GM23338 (cell line): Measurements from ENCODE around the gene PRSS8. TPM values are rescaled to one million over a fixed set of nuclear protein-coding genes. Genes with fewer than 3 reads are reported as not detected.

Experiments
- ATAC-seq: fragments of 200-7000 bp; cut with Tn5 transposase; 3 replicates; pipeline ENCODE4 v1.9.1; 2020
- DNase-seq: peaks from one replicate; pipeline ENCODE4 v3.0.0-alpha.2; 2015; ENCODE audit warnings: low spot score
- H2AFZ ChIP-seq: fragments of 200-600 bp; sonication (generic); 2 replicates; pipeline ENCODE4 v1.8.0; 2016; ENCODE audit warnings: antibody characterized with exemption, mild to moderate bottlenecking, moderate library complexity
- H3F3A ChIP-seq: fragments of 200-600 bp; sonication (generic); replicated peaks from 2 replicates; pipeline ENCODE4 v1.8.0; 2017; ENCODE audit warnings: antibody characterized with exemption, mixed run types, low read depth
- H3K27ac ChIP-seq: fragments of 200-600 bp; sonication (generic); 2 replicates; pipeline ENCODE4 v1.6.1; 2016; ENCODE audit warnings: low read depth
- H3K27me3 ChIP-seq: fragments of 200-600 bp; sonication (generic); 2 replicates; pipeline ENCODE4 v1.8.0; 2016; ENCODE audit warnings: mild to moderate bottlenecking, mixed run types, moderate library complexity; ENCODE audit not compliant: insufficient read depth
- H3K36me3 ChIP-seq: fragments of 200-600 bp; sonication (generic); 2 replicates; pipeline ENCODE4 v1.8.0; 2016; ENCODE audit warnings: mild to moderate bottlenecking; ENCODE audit not compliant: insufficient read depth
- H3K4me1 ChIP-seq: fragments of 200-600 bp; sonication (generic); 2 replicates; pipeline ENCODE4 v1.8.0; 2016; ENCODE audit warnings: mild to moderate bottlenecking, moderate library complexity; ENCODE audit not compliant: insufficient read depth
- H3K4me2 ChIP-seq: fragments of 200-600 bp; sonication (generic); 2 replicates; pipeline ENCODE4 v1.7.1; 2017; ENCODE audit warnings: mixed run types
- H3K4me3 ChIP-seq: fragments of 200-600 bp; sonication (generic); 2 replicates; pipeline ENCODE4 v1.6.1; 2016; ENCODE audit warnings: mixed run types
- H3K79me2 ChIP-seq: fragments of 200-600 bp; sonication (generic); replicated peaks from 2 replicates; pipeline ENCODE4 v1.8.0; 2017; ENCODE audit warnings: mild to moderate bottlenecking; ENCODE audit not compliant: insufficient read depth
- H3K9me2 ChIP-seq: fragments of 200-600 bp; sonication (generic); 2 replicates; pipeline ENCODE4 v1.8.0; 2017; ENCODE audit not compliant: insufficient read depth
- H4K20me1 ChIP-seq: fragments of 200-600 bp; sonication (generic); replicated peaks from 2 replicates; pipeline ENCODE4 v1.8.0; 2017; ENCODE audit warnings: mild to moderate bottlenecking; ENCODE audit not compliant: insufficient read depth
- H3K27ac Mint-ChIP-seq: 2 replicates; pipeline ENCODE4 v1.8.0; 2020; ENCODE audit warnings: inconsistent platforms, mild to moderate bottlenecking, moderate library complexity, mixed read lengths
- H3K27me3 Mint-ChIP-seq: 3 replicates; pipeline ENCODE4 v1.8.0; 2022; ENCODE audit warnings: low read depth, mild to moderate bottlenecking, moderate library complexity, mixed read lengths, inconsistent platforms; ENCODE audit not compliant: insufficient read depth, poor library complexity
- H3K36me3 Mint-ChIP-seq: 3 replicates; pipeline ENCODE4 v1.8.0; 2021; ENCODE audit warnings: low read depth, mild to moderate bottlenecking, inconsistent platforms, moderate library complexity, mixed read lengths
- H3K4me1 Mint-ChIP-seq: 3 replicates; pipeline ENCODE4 v1.8.0; 2020; ENCODE audit warnings: mild to moderate bottlenecking, inconsistent platforms, mixed read lengths
- H3K4me3 Mint-ChIP-seq: 3 replicates; pipeline ENCODE4 v1.8.0; 2021; ENCODE audit warnings: moderate library complexity, mild to moderate bottlenecking, inconsistent platforms, mixed read lengths
- H3K9me3 Mint-ChIP-seq: 3 replicates; pipeline ENCODE4 v1.8.0; 2020; ENCODE audit warnings: moderate library complexity, mild to moderate bottlenecking, inconsistent platforms, mixed read lengths
- ETS1 ChIP-seq: IDR thresholded peaks from 2 replicates; pipeline ENCODE4 v1.6.1; 2016; ENCODE audit warnings: antibody characterized with exemption
- EZH2 ChIP-seq: fragments of 200-600 bp; sonication (generic); IDR thresholded peaks from one replicate; pipeline ENCODE4 v1.8.0; 2017; ENCODE audit warnings: antibody characterized with exemption, mild to moderate bottlenecking, low read depth; ENCODE audit not compliant: unreplicated experiment
- POLR2AphosphoS5 ChIP-seq: IDR thresholded peaks from 2 replicates; pipeline ENCODE4 v1.6.1; 2016; ENCODE audit warnings: antibody characterized with exemption, low read depth
- REST ChIP-seq: IDR thresholded peaks from one replicate; pipeline ENCODE4 v1.6.1; 2018; ENCODE audit warnings: antibody characterized with exemption; ENCODE audit not compliant: unreplicated experiment
- STAT1 ChIP-seq: IDR thresholded peaks from one replicate; pipeline ENCODE4 v1.6.1; 2016; ENCODE audit warnings: antibody characterized with exemption; ENCODE audit not compliant: unreplicated experiment
- ZNF114 ChIP-seq: fragments of 250-450 bp; sonication (Bioruptor Pico); IDR thresholded peaks from 2 replicates; pipeline ENCODE4 v1.5.0; 2020; ENCODE audit warnings: mild to moderate bottlenecking, moderate library complexity
- ZNF331 ChIP-seq: fragments of 250-450 bp; sonication (Bioruptor Pico); IDR thresholded peaks from 2 replicates; pipeline ENCODE4 v1.5.0; 2020; ENCODE audit warnings: low read depth, mild to moderate bottlenecking, moderate library complexity
- ZNF462 ChIP-seq: fragments of 250-450 bp; sonication (Bioruptor Pico); IDR thresholded peaks from 2 replicates; pipeline ENCODE4 v1.5.0; 2020; ENCODE audit warnings: mild to moderate bottlenecking, moderate library complexity
- polyA plus RNA-seq: library from polyadenylated mRNA; unstranded; fragments of >200 nt; fragmentation: Nextera tagmentation; extraction: Ambion mirVana; gene quantifications from 2 replicates; pipeline ENCODE4 v1.2.1, GENCODE V29; 2016
- total RNA-seq: library from RNA; depleted of rRNA; stranded (reverse); fragments of >200 nt; shearing (Covaris generic); gene quantifications from 2 replicates; pipeline ENCODE4 v1.2.3, GENCODE V29; 2014
- TF ChIP-seq, protein P1 (sequence below), 2 experiments: fragments of 200-600 bp in 1 of 2; sonication (generic) in 1 of 2; conservative IDR thresholded peaks; 2 replicates each; pipeline versions ENCODE4 v1.5.1 to v1.6.1; 2016 to 2017; ENCODE audit warnings: antibody characterized with exemption in 2 of 2, low read depth in 2 of 2, mild to moderate bottlenecking in 2 of 2, moderate library complexity in 1 of 2

Gene PRSS8
- total and polyA plus RNA-seq, 2 experiments from 2014 or later: 65.3 to 75.9 TPM

- Mint-ChIP-seq H3K27me3 (peaks cover 18% of the 10 kb centered on the region), H3K27ac (no peak overlapping the region), H3K9me3 (peaks cover 4% of the 10 kb centered on the region), H3K4me1 (peaks cover 9% of the 10 kb centered on the region; the same call in 1 of the 3 replicates), H3K36me3 (peaks cover 23% of the 10 kb centered on the region), H3K4me3 (peak overlapping the region; percentile 77)
- H3F3A ChIP-seq: peaks cover 12% of the 10 kb centered on the region; the same call in 1 of the 2 replicates
- no peaks in the 10 kb centered on the region for H3K27me3 ChIP-seq
- no peaks in the 10 kb centered on the region for H3K9me2 ChIP-seq
- DNase-seq (peak; percentile 43), ATAC-seq (peak; percentile 20)
- H3K4me2 ChIP-seq: peak overlapping the region; percentile 87
- H4K20me1 ChIP-seq: peaks cover 7% of the 10 kb centered on the region
- H3K4me3 ChIP-seq: peak overlapping the region; percentile 87
- no peaks in the 10 kb centered on the region for H3K79me2 ChIP-seq
- peaks cover 6% of the 10 kb centered on the region; the same call in 1 of the 2 replicates for H3K4me1 ChIP-seq
- H3K36me3 ChIP-seq: no peaks in the 10 kb centered on the region
- TF ChIP-seq, protein P1, sequence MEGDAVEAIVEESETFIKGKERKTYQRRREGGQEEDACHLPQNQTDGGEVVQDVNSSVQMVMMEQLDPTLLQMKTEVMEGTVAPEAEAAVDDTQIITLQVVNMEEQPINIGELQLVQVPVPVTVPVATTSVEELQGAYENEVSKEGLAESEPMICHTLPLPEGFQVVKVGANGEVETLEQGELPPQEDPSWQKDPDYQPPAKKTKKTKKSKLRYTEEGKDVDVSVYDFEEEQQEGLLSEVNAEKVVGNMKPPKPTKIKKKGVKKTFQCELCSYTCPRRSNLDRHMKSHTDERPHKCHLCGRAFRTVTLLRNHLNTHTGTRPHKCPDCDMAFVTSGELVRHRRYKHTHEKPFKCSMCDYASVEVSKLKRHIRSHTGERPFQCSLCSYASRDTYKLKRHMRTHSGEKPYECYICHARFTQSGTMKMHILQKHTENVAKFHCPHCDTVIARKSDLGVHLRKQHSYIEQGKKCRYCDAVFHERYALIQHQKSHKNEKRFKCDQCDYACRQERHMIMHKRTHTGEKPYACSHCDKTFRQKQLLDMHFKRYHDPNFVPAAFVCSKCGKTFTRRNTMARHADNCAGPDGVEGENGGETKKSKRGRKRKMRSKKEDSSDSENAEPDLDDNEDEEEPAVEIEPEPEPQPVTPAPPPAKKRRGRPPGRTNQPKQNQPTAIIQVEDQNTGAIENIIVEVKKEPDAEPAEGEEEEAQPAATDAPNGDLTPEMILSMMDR (conservative IDR thresholded peaks at IDR 0.05; ENCODE audit: low read depth in 2 of 2): no peak
- no peak for TF ChIP-seq ZNF114
- no peak for TF ChIP-seq ETS1
- no peak for TF ChIP-seq STAT1
- no peak for TF ChIP-seq EZH2
- no peak; the same call in 1 of the 2 replicates for TF ChIP-seq POLR2AphosphoS5
- TF ChIP-seq REST: no peak
- TF ChIP-seq ZNF331: no peak
- TF ChIP-seq ZNF462 (CRISPR knock-in tag): no peak
- no peak overlapping the region for H3K27ac ChIP-seq
- H2AFZ ChIP-seq: peak overlapping the region; percentile 96; the same call in 1 of the 2 replicates
Observed at GRCh38 chr16:31108794-31109558, 26.6 kb downstream of the PRSS8 start.
